ENCODE data around the gene SLC6A6.

- no peak for TF ChIP-seq CTCF (IDR thresholded peaks at IDR 0.05; ENCODE audit: insufficient read depth, low read depth, low read length)
- TF ChIP-seq EZH2 (IDR thresholded peaks at IDR 0.05; ENCODE audit: insufficient read depth, low read length), result no peak
These were observed 94.9 kb downstream of the SLC6A6 start for GRCh38 chr3:14497321-14497720.

Data from astrocyte (in vitro differentiated cells and primary cell).